GM12892 (cell line): ENCODE results near the gene OLFM4.

Experiments used
- DNase-seq: peaks from one replicate; pipeline ENCODE4 v3.0.0; 2011; ENCODE audit not compliant: insufficient read length
- FAIRE-seq: peaks from 2 replicates; lab custom pipeline; 2011; peaks lifted over from hg19 to GRCh38; lab: Jason Lieb, UNC
- POLR2A ChIP-seq: IDR thresholded peaks from 2 replicates; pipeline ENCODE4 v1.6.1; 2011; ENCODE audit warnings: low read depth, low read length, control low read depth
- POLR2AphosphoS5 ChIP-seq: IDR thresholded peaks from 2 replicates; pipeline ENCODE4 v1.6.1; 2011; ENCODE audit warnings: low read depth, low read length, control low read depth
- TAF1 ChIP-seq: IDR thresholded peaks from 2 replicates; pipeline ENCODE4 v1.6.1; 2011; ENCODE audit warnings: low read depth, mild to moderate bottlenecking, control low read depth, low read length, borderline replicate concordance

Gene OLFM4

DNA sequence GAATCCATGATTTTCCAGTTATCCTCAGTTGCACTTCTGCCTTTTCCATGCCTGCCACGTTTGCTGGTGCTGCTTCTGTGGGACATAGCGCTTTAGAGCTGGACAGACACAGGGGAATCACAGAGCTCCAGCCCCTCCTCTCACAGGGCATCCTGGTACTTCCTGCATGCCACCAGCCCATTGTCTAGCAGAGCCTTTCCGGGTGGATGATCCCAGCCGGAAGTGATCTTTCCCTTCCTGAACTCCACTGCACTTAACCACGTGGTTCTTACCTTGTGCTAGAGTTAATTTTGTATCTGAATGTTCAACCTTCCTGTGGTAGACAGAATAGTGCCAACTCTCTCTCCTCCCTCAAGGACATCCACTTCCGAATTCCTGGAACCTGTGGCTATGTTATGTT lies 12.6 kb upstream of the OLFM4 start:
- no peak for TF ChIP-seq POLR2A
- no peak for TF ChIP-seq TAF1
- TF ChIP-seq POLR2AphosphoS5 = no peak
- FAIRE-seq = no peak

DNA sequence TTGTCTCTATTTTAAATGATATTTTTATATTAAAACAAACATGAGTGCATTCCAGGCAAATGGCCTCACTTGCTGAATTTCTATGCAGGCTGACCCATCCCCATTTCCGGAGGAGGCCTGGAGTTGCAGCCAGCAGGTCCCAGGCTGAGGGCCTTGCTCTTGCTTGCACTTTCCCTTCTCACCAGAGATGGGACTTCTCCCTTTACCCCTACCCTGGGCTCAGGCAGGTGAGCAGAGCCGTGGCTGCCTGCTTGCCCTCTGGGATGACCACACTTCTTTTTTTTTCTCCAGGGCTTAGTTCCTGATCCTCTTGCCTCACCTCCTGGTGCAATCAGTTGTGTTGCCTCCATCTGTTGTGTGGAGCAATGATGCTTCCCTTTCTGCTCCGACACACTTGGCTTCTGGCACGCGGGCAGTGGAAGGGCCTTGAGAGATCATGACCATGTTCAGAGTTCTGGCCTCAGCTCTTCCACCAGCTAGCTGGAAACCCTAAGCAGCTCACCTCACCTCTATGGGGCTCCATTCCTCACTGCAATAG lies 11.1 kb upstream of the OLFM4 start:
- no peak for DNase-seq
- FAIRE-seq = no peak
- TF ChIP-seq POLR2AphosphoS5 (no peak), TAF1 (no peak), POLR2A (no peak)

More for the DNA sequence above, 12.6 kb upstream of the OLFM4 start:
- no peak for DNase-seq

DNA sequence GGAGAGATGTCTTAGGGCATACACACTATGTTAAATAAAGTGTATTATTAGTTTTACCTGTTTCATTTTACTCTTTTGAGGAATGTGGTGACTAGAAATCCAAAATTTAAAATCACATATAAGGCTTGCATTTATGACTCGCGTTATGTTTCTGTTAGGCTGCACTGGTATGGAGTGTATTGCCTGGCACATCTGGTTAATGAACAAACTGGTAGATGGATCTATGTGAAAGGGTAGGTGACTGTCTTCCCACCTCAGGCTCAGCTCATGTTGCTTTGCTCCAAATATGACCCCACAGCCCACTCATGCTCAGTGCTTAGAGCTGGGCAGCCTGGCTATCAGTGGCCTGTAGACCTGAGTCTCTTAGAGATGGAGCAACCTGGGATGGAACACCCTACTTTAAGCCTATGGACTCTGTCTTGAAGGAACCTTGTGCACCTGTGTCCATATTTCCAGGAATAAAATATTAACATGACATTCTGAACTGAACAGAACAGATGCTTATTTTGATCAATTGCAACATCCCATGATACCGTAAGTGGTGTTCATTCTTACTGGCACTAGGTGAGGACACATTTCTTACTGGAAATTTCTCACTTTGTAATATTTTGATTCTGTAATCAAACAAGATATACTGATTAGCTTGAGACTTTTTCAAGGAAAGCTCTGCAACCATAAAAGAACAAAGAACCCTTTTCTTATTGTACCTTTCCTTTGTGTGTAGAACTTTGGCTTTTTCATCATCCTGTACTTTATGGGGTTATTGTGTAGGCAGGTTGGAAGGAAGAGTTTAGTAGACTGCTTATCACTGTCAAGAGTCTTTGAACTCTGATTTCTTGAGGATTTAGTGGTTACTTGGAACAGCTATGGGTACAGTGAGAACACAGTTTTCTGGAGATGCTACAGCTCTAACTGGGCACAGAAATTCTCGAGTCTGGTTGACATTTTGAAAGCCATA lies 9.6 kb upstream of the OLFM4 start:
- TF ChIP-seq TAF1 = no peak
- no peak for TF ChIP-seq POLR2AphosphoS5
- TF ChIP-seq POLR2A = no peak
- FAIRE-seq (no peak), DNase-seq (no peak)

DNA sequence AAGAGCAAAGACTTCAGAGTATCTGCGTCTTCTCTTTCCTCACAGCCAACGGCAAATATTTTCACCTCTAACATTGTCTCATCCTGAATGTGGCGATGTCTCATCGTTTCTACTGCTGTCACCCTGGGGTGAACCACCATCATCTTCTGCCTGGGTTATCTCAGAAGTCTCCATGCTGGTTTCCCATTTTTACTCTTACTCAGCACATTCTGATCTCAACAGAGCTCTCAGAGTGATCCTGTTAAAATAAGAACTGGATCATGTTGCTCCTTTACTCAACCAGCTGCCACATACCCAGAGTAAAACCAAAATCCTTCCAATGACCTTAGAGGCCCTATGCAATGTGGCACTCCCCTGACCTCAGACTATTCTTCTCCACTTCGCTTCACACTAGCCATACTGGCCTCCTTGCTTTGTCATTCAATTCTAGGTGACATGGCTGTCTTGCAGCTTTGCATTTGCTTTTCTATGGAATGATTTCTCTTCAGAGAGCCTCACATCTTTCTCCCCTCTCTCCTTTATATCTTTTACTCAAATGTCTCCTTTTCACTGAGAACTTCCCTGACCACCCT lies 7.8 kb upstream of the OLFM4 start:
- no peak for DNase-seq
- TF ChIP-seq TAF1 (no peak), POLR2A (no peak), POLR2AphosphoS5 (no peak)
- FAIRE-seq = no peak

DNA sequence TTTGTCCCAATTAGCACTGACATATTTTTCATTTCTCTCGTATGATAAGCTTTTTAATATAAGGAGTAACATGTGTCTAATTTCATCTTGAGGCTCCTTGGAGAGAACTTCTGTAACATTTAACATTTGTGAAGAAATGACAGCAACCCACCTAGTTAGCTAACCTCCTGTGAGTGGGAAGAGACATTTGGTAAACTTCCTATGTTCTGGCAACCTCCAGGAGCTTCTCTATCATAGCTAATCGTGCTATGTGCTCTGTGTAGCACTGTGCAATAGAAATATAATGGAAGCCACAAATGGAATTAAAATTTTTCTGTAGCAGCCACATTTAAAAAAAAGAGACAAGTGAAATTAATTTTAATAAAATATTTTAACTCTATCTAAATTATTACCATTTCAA lies 5.4 kb upstream of the OLFM4 start:
- DNase-seq = no peak
- TF ChIP-seq TAF1 (no peak), POLR2A (no peak), POLR2AphosphoS5 (no peak)
- FAIRE-seq = no peak

DNA sequence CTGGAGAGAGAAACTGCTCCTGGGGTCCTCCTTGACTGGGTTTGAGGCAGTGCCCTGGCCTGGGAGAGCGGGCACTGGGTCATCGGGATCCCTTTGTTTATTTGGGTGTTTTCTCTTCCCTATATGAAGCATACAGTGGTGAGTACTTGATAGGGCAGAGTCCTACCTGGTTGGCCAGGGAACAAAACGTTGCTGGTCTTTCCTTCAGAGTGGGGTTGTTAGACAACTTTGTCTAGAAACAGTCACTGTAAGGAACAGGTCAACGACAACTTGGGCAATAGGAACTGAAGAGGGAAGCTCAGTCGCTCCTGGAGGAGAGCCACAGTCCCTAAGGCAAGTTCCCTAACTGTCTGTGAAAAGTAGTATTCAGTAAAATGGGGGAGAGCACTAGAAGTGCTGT lies 550 bp upstream of the OLFM4 start:
- FAIRE-seq (no peak), DNase-seq (no peak)
- TF ChIP-seq POLR2AphosphoS5 (no peak), POLR2A (no peak), TAF1 (no peak)

DNA sequence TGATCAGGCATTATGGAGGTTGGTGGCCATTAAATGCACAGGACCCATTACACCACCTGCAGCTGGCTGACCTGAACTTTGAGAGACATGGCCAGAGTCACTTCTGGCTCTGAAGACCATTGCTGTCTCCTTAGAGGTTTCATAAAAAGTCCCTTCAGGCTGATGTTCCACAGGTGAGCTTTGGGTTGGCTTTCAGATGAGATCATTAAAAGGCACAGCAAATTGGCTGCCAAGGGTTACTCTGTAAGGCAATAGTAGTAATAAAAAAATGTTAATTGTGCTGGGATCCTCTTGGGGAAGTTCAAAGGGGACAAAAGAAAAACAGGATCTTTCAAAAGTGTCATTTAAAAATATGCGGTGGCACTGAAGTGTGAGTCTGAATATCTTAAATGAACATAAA lies 4.2 kb downstream of the OLFM4 start:
- no peak for FAIRE-seq
- no peak for DNase-seq
- TF ChIP-seq TAF1 (no peak), POLR2A (no peak), POLR2AphosphoS5 (no peak)

DNA sequence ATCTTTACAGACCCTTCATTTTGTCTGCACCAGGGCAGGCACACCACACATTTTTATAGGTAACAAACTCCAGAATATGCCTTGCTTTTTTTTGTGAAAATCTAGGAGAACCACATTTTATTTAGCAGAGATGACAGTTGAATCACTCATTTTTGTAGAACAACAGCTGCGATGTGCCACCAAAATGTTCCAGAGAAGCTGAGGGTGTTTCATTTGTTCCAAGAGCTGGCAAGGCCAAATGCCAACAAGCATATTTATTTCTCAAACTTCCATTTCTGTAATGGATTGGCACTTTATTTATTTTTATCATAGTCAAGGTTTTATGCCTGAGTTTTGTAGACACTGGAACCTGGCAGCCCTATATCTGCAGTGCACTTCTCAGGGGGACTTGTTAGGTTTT lies 10.4 kb downstream of the OLFM4 start:
- FAIRE-seq (no peak), DNase-seq (no peak)
- no peak for TF ChIP-seq TAF1
- TF ChIP-seq POLR2AphosphoS5 = no peak
- TF ChIP-seq POLR2A = no peak

DNA sequence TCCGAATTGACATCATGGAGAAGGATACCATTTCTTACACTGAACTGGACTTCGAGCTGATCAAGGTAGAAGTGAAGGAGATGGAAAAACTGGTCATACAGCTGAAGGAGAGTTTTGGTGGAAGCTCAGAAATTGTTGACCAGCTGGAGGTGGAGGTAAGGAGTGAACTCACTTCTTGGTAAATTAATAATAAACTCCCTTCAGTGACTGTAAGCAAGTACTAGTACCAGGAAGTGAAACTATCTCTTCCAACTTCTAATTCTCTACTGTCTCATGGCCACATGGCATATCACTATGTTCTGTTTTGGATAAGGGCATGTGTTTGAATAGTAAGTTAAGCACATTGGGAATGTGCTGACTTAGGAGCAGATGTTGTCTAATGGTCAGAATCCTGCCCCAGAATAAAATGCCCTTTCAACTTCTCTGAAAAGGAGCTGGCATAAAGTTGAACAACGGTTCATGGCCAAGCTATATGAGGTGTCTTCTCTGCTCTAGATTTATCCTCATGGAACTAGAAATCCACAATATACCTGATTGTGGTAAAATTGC lies 13.4 kb downstream of the OLFM4 start:
- no peak for DNase-seq
- FAIRE-seq = no peak
- TF ChIP-seq POLR2A (no peak), POLR2AphosphoS5 (no peak), TAF1 (no peak)

DNA sequence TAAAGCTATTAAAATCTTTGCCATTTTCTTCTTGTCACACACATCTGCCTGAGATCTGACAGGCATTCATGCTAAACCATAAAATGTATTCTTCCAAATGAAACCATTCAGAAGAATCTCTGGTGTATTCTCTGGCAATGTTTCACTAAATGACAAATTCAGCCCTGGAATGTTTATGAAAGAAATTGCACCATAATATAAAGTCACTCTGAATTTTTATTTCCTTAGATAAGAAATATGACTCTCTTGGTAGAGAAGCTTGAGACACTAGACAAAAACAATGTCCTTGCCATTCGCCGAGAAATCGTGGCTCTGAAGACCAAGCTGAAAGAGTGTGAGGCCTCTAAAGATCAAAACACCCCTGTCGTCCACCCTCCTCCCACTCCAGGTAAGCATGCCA lies 14.3 kb downstream of the OLFM4 start:
- no peak for TF ChIP-seq POLR2AphosphoS5
- no peak for TF ChIP-seq POLR2A
- no peak for TF ChIP-seq TAF1
- FAIRE-seq (no peak), DNase-seq (no peak)

DNA sequence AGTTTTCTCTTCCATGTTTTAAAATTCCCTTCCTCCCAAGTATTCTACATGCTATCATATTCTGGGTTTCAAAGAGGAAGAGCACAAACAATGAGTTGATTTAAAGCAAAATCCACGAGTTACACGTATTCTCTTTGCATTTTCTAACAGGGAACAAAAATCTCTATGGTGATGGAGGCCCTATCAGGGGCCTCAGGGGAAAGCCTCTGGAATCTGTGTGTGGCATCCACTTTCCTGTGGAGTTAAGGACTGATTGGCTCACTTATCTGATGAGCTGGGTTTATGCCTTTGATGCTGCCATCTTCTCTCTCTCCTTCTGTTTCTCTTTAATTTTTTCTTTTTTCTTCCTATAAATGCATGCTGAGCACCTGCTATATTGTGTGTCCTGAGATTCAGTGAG lies 14.8 kb downstream of the OLFM4 start:
- TF ChIP-seq POLR2A = no peak
- TF ChIP-seq POLR2AphosphoS5 = no peak
- TF ChIP-seq TAF1 = no peak
- no peak for FAIRE-seq
- DNase-seq = no peak

DNA sequence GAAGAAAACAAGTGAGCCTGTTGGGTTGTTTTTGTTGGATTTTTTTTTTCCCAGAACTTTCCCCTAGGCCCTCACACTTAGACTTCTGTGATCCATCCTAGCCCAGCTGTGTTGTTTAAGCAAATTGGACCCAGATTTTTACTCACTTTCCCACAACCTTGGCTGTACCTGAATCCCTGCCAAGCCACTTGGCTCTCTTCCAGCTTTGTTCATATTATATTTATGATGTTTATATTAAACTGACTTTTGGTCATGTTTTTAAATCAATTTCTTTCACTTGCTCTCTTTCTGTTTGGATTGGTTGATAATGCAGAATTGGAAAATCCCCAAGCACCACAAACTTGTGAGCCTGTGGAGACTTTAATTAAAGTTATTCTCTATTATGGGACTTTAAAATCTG lies 16.6 kb downstream of the OLFM4 start:
- TF ChIP-seq POLR2A = no peak
- TF ChIP-seq TAF1 = no peak
- no peak for TF ChIP-seq POLR2AphosphoS5
- FAIRE-seq = no peak
- DNase-seq = no peak
